Epithelial cell of proximal tubule (primary cell): Measurements from ENCODE around the gene SIAH1. TPM values are rescaled to one million over a fixed set of nuclear protein-coding genes. Genes with fewer than 3 reads are reported as not detected.
A peak's percentile ranks its signal among the peaks of the same experiment; 100 is the strongest.

ENCODE experiments used
- DNase-seq: peaks from one replicate; pipeline ENCODE4 v3.0.0-alpha.2; 2011; ENCODE audit warnings: low read depth
- H3K4me3 ChIP-seq: 2 replicates; pipeline ENCODE4 v1.5.1; 2011; ENCODE audit warnings: low read depth, mild to moderate bottlenecking, low read length
- CTCF ChIP-seq: conservative IDR thresholded peaks from 2 replicates; pipeline ENCODE4 v1.5.1; 2012; ENCODE audit warnings: low read depth, mild to moderate bottlenecking, low read length
- total RNA-seq: library from RNA; depleted of rRNA; stranded (reverse); fragments of >200 nt; gene quantifications from 2 replicates; pipeline ENCODE4 v1.2.3, GENCODE V29; 2015

SIAH1 gene
- total RNA-seq: 15.3 and 17.9 TPM in 2 replicates

DNA sequence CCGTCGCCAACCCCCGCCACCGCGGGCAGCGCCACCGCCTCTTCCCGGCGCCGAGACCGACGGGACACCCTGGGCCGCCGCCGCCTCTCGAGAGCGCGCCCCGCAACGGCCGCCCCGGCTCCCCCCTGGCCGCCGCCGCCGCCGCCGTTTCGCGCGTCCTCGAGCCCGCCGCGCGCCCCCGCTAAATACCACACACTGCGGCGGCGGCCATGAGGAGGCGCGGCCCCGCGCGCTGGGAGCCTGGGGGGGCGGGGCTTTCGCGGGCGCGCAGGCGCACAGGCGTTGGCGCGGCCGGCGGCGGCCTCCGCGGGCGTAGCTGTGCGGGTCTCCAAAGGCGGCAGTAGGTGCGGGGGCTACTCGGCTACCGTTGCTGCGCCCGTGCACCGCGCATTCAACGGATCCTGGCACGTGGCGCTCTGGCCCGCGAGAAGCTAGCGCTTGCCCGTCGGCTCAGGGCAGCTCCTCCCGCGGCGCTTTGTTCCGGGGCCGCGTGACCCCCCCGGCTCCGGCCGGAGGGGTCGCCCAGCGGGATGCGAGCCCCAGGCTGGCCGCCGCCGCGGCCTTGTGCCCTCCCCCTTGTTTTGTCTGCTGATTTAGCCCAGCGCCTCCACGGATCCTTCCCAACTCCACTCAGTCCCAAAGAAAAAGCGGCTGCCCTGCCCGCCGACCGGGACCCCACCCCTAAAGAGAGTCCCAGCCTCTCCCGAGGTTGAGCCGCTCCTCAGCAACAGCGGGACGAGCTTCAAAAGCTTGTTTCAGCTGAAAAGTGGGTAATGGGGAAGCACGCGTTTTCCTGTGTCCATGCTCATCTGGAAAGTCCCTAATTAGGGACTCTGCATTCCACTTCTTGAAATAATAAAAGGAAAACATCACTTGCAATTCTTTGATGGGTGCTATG lies at the start of gene SIAH1:
TSS of gene SIAH1 (minus strand) at position 161 of the 898 bp plus-strand sequence. CDS start 22,985 bp downstream, outside the sequence.
- TF ChIP-seq CTCF: no peak
- peak within 1 kb of the TSS; percentile 91 for H3K4me3 ChIP-seq
- DNase-seq: no peak

GRCh38 chr16:48434653-48435317 lies 49.6 kb upstream of the SIAH1 start:
- no peak for TF ChIP-seq CTCF

GRCh38 chr16:48433850-48434530 lies 48.8 kb upstream of the SIAH1 start:
- no peak for TF ChIP-seq CTCF
- no peak for DNase-seq
- no peak overlapping the region for H3K4me3 ChIP-seq

More at GRCh38 chr16:48434653-48435317, 49.6 kb upstream of the SIAH1 start:
- DNase-seq: no peak
- no peak overlapping the region for H3K4me3 ChIP-seq

DNA sequence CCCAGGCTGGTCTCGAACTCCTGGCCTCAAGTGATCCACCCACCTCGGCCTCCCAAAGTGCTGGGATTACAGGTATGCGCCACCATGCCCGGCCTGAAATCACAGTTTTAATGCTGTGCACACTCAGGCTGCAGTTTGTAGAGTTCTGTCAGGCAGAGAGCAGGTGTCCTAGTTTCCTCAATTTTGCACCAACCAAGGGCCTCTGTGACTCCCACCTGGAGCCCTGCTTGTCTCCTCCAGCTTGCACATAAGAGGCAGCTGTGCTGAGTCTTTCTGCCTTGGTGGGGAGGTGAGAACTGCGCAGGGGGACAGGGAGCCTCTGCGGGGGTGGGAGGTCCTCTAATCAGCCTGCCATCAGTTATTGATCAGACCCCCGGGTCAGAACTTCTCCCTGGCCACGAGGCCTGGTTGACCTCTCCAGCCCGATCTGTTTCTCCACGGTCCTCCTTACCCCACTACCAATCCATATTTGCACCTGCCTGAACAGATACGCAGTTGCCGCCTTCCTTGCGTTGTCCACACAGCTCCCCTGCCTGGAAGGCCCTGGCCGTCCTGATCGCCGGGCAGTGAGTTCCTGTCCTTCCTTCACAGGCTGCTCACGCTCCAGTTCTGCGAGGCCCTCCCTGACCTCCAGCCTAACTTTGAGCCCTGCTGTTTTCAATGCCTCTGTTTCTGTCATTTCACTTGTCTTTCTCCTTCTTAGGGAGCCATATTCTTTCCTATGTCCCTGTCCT lies 48.1 kb upstream of the SIAH1 start:
- DNase-seq: no peak
- TF ChIP-seq CTCF: no peak
- H3K4me3 ChIP-seq: no peak overlapping the region

DNA sequence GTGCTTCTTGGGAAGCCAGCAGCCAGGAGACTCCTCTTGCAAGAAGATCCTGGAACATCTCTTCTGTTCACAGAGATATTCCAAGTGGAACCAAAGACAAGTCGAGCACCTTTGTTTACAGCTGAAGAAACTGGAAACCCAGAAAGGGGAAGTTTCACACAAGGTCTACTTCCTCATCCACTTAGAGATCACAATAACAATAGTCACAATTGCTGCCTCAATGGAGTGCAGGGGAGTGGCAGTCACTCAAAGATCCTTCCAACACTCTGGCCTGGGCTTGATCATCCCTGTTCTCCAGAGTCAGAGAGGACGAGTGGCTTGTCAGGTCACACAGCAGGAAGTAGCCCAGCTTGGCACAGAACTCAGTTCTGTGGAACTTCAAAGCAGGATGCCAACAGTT lies 46.9 kb upstream of the SIAH1 start:
- no peak for DNase-seq
- no peak for TF ChIP-seq CTCF
- H3K4me3 ChIP-seq: no peak overlapping the region

DNA sequence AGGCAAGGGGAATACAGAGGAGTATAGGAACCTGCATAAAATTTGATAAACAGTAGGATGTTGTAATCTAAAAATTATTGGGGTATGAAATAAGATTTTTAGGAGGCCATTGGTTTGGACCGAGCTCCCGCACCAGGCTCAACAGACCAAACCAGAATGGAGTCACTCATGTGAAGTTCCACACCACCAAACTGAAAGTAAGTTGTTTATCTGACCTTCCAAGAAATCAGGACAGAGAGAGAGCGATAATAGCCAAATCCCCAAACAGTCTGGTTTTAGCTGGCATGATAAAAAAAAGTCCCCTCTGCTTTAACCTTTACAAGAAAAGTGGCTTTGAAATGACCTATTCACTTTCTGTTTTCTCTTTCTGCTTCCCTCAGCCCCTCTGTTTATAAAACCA lies 45.7 kb upstream of the SIAH1 start:
- DNase-seq: no peak
- no peak for TF ChIP-seq CTCF

More for the DNA sequence above, 45.7 kb upstream of the SIAH1 start:
- H3K4me3 ChIP-seq: no peak overlapping the region
